Choroid plexus epithelial cell (primary cell): Measurements from ENCODE around the gene LITAF.
A peak's percentile ranks its signal among the peaks of the same experiment; 100 is the strongest.
"Not testable (repeated sequence)": the region's sequence is repeated elsewhere in the genome, so short reads cannot be mapped to it uniquely, and the experiment has no call there.

Experiments used
- DNase-seq: peaks from one replicate; pipeline ENCODE4 v3.0.0-alpha.2; 2010; ENCODE audit warnings: low read depth
- H3K4me3 ChIP-seq: 2 replicates; pipeline ENCODE4 v1.5.1; 2011; ENCODE audit warnings: low read depth, mild to moderate bottlenecking, control low read depth, low read length, moderate library complexity
- CTCF ChIP-seq: conservative IDR thresholded peaks from 2 replicates; pipeline ENCODE4 v1.5.1; 2011; ENCODE audit warnings: low read depth, mild to moderate bottlenecking, control low read depth, inconsistent platforms, low read length, moderate library complexity

LITAF gene

GRCh38 chr16:11605891-11606290, 19.2 kb upstream of the LITAF start:
- H3K4me3 ChIP-seq, result no peak overlapping the region
- no peak for TF ChIP-seq CTCF
- DNase-seq, result no peak

DNA sequence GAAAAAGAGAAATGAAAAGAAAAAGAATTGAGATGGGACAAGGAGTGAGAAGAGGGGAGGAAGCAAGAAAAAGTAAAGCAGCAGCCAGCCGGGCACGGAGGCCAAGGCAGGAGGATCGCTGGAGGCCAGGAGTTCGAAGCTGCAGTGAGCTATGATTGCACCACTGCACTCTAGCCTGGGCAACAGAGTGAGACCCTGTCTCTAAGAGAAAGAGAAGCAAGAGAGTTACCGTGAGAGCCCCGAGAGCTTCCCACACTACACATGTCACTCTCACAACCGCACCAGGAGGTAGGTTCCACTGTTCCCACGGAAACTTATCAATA, 18.8 kb upstream of the LITAF start:
- DNase-seq, result no peak
- no peak overlapping the region for H3K4me3 ChIP-seq
- no peak for TF ChIP-seq CTCF

GRCh38 chr16:11604783-11605563, 18.3 kb upstream of the LITAF start:
- H3K4me3 ChIP-seq, result no peak overlapping the region
- DNase-seq, result peak; percentile 62
- TF ChIP-seq CTCF, result no peak

GRCh38 chr16:11604296-11604695, 17.6 kb upstream of the LITAF start:
- not testable (repeated sequence) for DNase-seq

GRCh38 chr16:11603331-11603750, 16.6 kb upstream of the LITAF start:
- no peak for TF ChIP-seq CTCF
- DNase-seq, result peak; percentile 18
- no peak overlapping the region for H3K4me3 ChIP-seq

More at GRCh38 chr16:11604296-11604695, 17.6 kb upstream of the LITAF start:
- H3K4me3 ChIP-seq, result not testable (repeated sequence)

DNA sequence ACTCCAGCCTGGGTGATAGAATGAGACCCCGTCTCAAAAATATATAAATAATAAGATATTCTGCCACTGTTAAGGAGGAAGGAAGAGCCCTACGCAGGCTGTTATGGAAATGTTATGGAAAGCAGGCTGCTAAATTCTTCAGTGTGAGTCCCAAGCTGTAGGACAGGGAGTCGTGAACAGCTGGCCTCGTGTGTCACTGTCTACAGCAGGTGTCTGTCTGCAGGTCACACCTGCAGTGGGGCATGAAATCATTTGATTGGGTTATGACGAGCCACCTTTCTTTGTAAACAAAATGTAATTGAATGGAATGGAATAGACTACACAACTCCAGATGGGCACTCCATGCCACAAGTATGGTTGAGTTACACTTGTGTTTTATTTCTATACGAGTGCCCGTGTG, 15.6 kb upstream of the LITAF start:
- DNase-seq, result no peak
- TF ChIP-seq CTCF, result no peak
- no peak overlapping the region for H3K4me3 ChIP-seq

DNA sequence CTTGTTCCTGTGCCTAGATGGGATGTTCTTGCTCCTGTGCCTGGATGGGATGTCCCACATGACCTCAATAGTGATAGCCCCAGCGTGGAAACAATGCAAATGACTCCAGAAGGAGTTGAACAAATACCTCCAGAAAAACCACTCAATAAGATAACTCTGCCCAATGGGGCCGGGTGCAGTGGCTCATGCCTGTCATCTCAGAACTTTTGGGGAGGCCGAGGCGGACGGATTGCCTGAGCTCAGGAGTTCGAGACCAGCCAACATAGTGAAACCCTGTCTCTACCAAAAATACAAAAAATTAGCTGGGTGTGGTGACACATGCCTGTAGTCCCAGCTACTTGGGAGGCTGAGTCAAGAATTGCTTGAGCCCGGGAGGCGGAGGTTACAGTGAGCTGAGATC, 15.2 kb upstream of the LITAF start:
- no peak for TF ChIP-seq CTCF

More for the DNA sequence above, 15.2 kb upstream of the LITAF start:
- H3K4me3 ChIP-seq, result no peak overlapping the region
- DNase-seq, result no peak
